Tibial nerve (tissue), 3 donors: ENCODE measurements around the gene PTPRD.

ENCODE experiments used
- POLR2A ChIP-seq, 2 donors: fragments of 450-650 bp; IDR thresholded peaks; one replicate each; pipeline ENCODE4 v1.6.1; 2017; ENCODE audit warnings: antibody characterized with exemption in 2 of 2, mild to moderate bottlenecking in 2 of 2, moderate library complexity in 2 of 2
- TF ChIP-seq, protein P1 (sequence below), 5 experiments: fragments of 200-600 bp in 3 of 5; fragments of 450-650 bp in 2 of 5; sonication (generic) in 3 of 5; IDR thresholded peaks; one replicate each; pipeline ENCODE4 v1.5.1; 2016 to 2019; ENCODE audit warnings: antibody characterized with exemption in 5 of 5, mild to moderate bottlenecking in 3 of 5, moderate library complexity in 2 of 5

DNA sequence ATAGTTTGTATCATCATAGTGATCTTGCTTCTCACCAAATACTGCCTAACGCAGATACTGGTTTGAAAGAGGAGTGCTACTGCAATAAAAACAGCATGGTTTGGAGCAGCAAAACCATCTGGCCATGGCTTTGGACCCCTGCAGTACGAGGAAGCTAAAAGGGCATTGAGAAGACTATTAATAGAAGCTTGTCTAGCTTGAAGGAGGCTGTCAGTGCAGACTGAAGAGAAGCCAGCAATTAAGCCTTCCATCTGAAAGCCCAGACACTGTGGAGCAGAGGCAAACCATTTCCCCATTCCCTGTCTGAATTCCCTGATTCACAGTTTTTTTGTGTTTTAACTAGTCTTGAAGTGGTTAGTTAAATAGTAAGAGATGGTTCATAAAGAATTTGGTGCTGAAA is 281.6 kb downstream of the PTPRD start:
- TF ChIP-seq, protein P1, sequence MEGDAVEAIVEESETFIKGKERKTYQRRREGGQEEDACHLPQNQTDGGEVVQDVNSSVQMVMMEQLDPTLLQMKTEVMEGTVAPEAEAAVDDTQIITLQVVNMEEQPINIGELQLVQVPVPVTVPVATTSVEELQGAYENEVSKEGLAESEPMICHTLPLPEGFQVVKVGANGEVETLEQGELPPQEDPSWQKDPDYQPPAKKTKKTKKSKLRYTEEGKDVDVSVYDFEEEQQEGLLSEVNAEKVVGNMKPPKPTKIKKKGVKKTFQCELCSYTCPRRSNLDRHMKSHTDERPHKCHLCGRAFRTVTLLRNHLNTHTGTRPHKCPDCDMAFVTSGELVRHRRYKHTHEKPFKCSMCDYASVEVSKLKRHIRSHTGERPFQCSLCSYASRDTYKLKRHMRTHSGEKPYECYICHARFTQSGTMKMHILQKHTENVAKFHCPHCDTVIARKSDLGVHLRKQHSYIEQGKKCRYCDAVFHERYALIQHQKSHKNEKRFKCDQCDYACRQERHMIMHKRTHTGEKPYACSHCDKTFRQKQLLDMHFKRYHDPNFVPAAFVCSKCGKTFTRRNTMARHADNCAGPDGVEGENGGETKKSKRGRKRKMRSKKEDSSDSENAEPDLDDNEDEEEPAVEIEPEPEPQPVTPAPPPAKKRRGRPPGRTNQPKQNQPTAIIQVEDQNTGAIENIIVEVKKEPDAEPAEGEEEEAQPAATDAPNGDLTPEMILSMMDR (IDR thresholded peaks at IDR 0.05): no peak
- TF ChIP-seq POLR2A (IDR thresholded peaks at IDR 0.05): no peak
